Measurements from ENCODE around the gene LIPG.
A peak's percentile ranks its signal among the peaks of the same experiment; 100 is the strongest.

Gene LIPG

GRCh38 chr18:49613641-49614151 lies 51.8 kb downstream of the LIPG start:
- no peak for DNase-seq

- no peak for DNase-seq
Measured at GRCh38 chr18:49616618-49617328, 54.9 kb downstream of the LIPG start.

GRCh38 chr18:49617329-49617695 lies 55.5 kb downstream of the LIPG start:
- no peak for DNase-seq

GRCh38 chr18:49617865-49618264 lies 56.0 kb downstream of the LIPG start:
- DNase-seq, result no peak

GRCh38 chr18:49618742-49619681 lies 57.2 kb downstream of the LIPG start:
- peak; percentile 80 for DNase-seq

- DNase-seq, result no peak
Measured at GRCh38 chr18:49619801-49620200, 57.9 kb downstream of the LIPG start.

GRCh38 chr18:49621301-49621700 lies 59.4 kb downstream of the LIPG start:
- DNase-seq, result no peak

GRCh38 chr18:49621717-49622351 lies 60.0 kb downstream of the LIPG start:
- no peak for DNase-seq

GRCh38 chr18:49623571-49623970 lies 61.7 kb downstream of the LIPG start:
- DNase-seq, result no peak

GRCh38 chr18:49625021-49625691 lies 63.3 kb downstream of the LIPG start:
- DNase-seq, result no peak

GRCh38 chr18:49626842-49627467 lies 65.1 kb downstream of the LIPG start:
- no peak for DNase-seq

- DNase-seq, result no peak
Measured at GRCh38 chr18:49628119-49628518, 66.3 kb downstream of the LIPG start.

- peak; percentile 79 for DNase-seq
Measured at GRCh38 chr18:49628881-49629795, 67.3 kb downstream of the LIPG start.

- no peak for DNase-seq
Measured at GRCh38 chr18:49630246-49630699, 68.4 kb downstream of the LIPG start.

GRCh38 chr18:49631146-49631866 lies 69.4 kb downstream of the LIPG start:
- DNase-seq, result no peak

- DNase-seq, result no peak
Measured at GRCh38 chr18:49632588-49632987, 70.7 kb downstream of the LIPG start.

GRCh38 chr18:49638209-49638785 lies 76.4 kb downstream of the LIPG start:
- no peak for DNase-seq

GRCh38 chr18:49638891-49639557 lies 77.2 kb downstream of the LIPG start:
- DNase-seq, result no peak

GRCh38 chr18:49639643-49640391 lies 78.0 kb downstream of the LIPG start:
- no peak for DNase-seq

Measured in right hindlimb (tissue), 1 donor.